C4-2B (cell line): ENCODE results near the gene ALDH4A1.

Experiments
- ZFX ChIP-seq: fragments of 450-650 bp; IDR thresholded peaks from 2 replicates; pipeline ENCODE4 v1.6.1; 2017
- TF ChIP-seq, protein P1 (sequence below): fragments of 450-650 bp; conservative IDR thresholded peaks from 2 replicates; pipeline ENCODE4 v1.5.1; 2017; ENCODE audit warnings: mild to moderate bottlenecking

GRCh38 chr1:18856435-18856834 lies 45.9 kb downstream of the ALDH4A1 start:
- TF ChIP-seq, protein P1, sequence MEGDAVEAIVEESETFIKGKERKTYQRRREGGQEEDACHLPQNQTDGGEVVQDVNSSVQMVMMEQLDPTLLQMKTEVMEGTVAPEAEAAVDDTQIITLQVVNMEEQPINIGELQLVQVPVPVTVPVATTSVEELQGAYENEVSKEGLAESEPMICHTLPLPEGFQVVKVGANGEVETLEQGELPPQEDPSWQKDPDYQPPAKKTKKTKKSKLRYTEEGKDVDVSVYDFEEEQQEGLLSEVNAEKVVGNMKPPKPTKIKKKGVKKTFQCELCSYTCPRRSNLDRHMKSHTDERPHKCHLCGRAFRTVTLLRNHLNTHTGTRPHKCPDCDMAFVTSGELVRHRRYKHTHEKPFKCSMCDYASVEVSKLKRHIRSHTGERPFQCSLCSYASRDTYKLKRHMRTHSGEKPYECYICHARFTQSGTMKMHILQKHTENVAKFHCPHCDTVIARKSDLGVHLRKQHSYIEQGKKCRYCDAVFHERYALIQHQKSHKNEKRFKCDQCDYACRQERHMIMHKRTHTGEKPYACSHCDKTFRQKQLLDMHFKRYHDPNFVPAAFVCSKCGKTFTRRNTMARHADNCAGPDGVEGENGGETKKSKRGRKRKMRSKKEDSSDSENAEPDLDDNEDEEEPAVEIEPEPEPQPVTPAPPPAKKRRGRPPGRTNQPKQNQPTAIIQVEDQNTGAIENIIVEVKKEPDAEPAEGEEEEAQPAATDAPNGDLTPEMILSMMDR = no peak
- TF ChIP-seq ZFX = no peak
